Transverse colon (tissue), 4 donors: ENCODE data around the gene AQP4. TPM values are rescaled to one million over a fixed set of nuclear protein-coding genes. Genes with fewer than 3 reads are reported as not detected.

ENCODE experiments used
- DNase-seq: peaks from one replicate; pipeline ENCODE4 v3.0.0-alpha.2; 2019
- H3K27ac ChIP-seq, 4 donors: fragments of 200-600 bp; sonication (generic); 2 replicates each; pipeline ENCODE4 v1.5.1; 2016 to 2018; ENCODE audit warnings: inconsistent platforms in 4 of 4
- H3K27me3 ChIP-seq: fragments of 200-600 bp; sonication (generic); 2 replicates; pipeline ENCODE4 v1.5.1; 2017; ENCODE audit warnings: inconsistent platforms
- H3K36me3 ChIP-seq, 4 donors: fragments of 200-600 bp; sonication (generic); 2 replicates each; pipeline ENCODE4 v1.5.1; 2017 to 2019; ENCODE audit warnings: inconsistent platforms in 4 of 4
- H3K4me1 ChIP-seq, 4 donors: fragments of 200-600 bp; sonication (generic); 2 replicates each; pipeline ENCODE4 v1.5.1; 2017 to 2020; ENCODE audit warnings: inconsistent platforms in 4 of 4
- H3K4me3 ChIP-seq, 4 donors: fragments of 200-600 bp; sonication (generic); 1 replicate in 1 of 4; 2 replicates in 3 of 4; pipeline versions ENCODE4 v1.5.1 to v1.6.1; 2017 to 2019; ENCODE audit warnings: inconsistent platforms in 4 of 4
- H3K9me3 ChIP-seq, 2 donors: fragments of 200-600 bp; sonication (generic); 2 replicates each; pipeline ENCODE4 v1.5.1; 2017 to 2019; ENCODE audit warnings: inconsistent platforms in 2 of 2
- EP300 ChIP-seq: sonication (generic); formaldehyde crosslinking; IDR thresholded peaks from one replicate; pipeline ENCODE4 v1.6.1; 2017; ENCODE audit warnings: antibody characterized with exemption, low read depth
- POLR2A ChIP-seq: fragments of 450-650 bp; IDR thresholded peaks from one replicate; pipeline ENCODE4 v1.6.1; 2016; ENCODE audit warnings: antibody characterized with exemption, mild to moderate bottlenecking, moderate library complexity
- POLR2AphosphoS5 ChIP-seq, 3 donors: sonication (generic); formaldehyde crosslinking; IDR thresholded peaks; one replicate each; pipeline ENCODE4 v1.6.1; 2016; ENCODE audit warnings: antibody characterized with exemption in 3 of 3
- WGBS, 2 donors: methylation state at CpG; one replicate each; pipeline ENCODE4 v1.1.5; 2018; ENCODE audit warnings: low coverage in 1 of 2; 5-methylcytosine and 5-hydroxymethylcytosine counted together
- in situ Hi-C, 4 donors: fragments of 200-750 bp; cut with MboI; loops; one replicate each; pipeline versions ENCODE4 v1.15.0 to v1.15.1; 2017; ENCODE audit warnings: low sequenced_read_pairs in 3 of 4, low pct_ligation_motif_present in 1 of 4, low pct_unique_long_range_greater_than_20kb in 1 of 4
- intact Hi-C: fragments of 100-400 bp; cut with DNase I; formaldehyde crosslinking; loops from one replicate; pipeline ENCODE4 v1.15.1; 2023; ENCODE audit warnings: low total_unique reads
- total RNA-seq, 4 donors: library from RNA; depleted of rRNA; stranded (reverse); fragments of >200 nt; gene quantifications; one replicate each; pipeline ENCODE4 v1.1.0, GENCODE V29; 2016
- TF ChIP-seq, protein P1 (sequence below), 5 experiments: fragments of 200-600 bp in 3 of 5; fragments of 450-650 bp in 2 of 5; sonication (generic) in 3 of 5; IDR thresholded peaks; 1 replicate in 2 of 5; 2 replicates in 3 of 5; pipeline ENCODE4 v1.5.1; 2016 to 2017; ENCODE audit warnings: antibody characterized with exemption in 5 of 5, inconsistent platforms in 3 of 5, mild to moderate bottlenecking in 2 of 5, moderate library complexity in 1 of 5

AQP4 gene
- total RNA-seq, 4 donors from 2014 or later: 2.2 TPM; not detected in 3

DNA sequence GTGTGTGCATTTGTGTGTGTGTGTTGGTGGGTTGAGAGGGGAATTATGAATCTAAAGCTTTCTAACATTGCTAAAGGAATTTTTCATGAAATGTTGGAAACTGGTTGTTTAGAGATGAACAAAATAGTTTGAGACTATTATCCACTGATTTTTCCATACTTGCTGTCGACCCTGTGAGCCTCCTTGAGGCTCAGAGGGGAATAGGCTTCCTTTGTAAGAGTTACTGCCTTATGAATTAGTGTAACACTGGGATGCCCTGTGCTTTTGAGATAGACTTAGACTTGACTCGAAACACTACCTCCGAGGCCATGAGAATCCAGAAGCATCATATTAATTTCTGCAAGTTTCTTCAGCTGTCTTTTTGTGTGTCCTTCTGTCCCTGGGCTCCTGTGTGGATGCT lies 37.9 kb downstream of the AQP4 start:
- Histone ChIP-seq H3K36me3 (no peaks in the 10 kb centered on the region), H3K4me3 (no peak overlapping the region), H3K27ac (no peak overlapping the region), H3K4me1 (no peaks in the 10 kb centered on the region), H3K27me3 (no peaks in the 10 kb centered on the region), H3K9me3 (no peaks in the 10 kb centered on the region)
- intact Hi-C loops (no loop called here), in situ Hi-C loops (no loop called here)
- 55 to 64% methylated on average over 2 to 3 of the region's 3 CpGs for WGBS, 2 donors
- DNase-seq: no peak
- TF ChIP-seq EP300: no peak
- TF ChIP-seq POLR2A: no peak
- no peak for TF ChIP-seq POLR2AphosphoS5 (IDR thresholded peaks at IDR 0.05)
- TF ChIP-seq, protein P1, sequence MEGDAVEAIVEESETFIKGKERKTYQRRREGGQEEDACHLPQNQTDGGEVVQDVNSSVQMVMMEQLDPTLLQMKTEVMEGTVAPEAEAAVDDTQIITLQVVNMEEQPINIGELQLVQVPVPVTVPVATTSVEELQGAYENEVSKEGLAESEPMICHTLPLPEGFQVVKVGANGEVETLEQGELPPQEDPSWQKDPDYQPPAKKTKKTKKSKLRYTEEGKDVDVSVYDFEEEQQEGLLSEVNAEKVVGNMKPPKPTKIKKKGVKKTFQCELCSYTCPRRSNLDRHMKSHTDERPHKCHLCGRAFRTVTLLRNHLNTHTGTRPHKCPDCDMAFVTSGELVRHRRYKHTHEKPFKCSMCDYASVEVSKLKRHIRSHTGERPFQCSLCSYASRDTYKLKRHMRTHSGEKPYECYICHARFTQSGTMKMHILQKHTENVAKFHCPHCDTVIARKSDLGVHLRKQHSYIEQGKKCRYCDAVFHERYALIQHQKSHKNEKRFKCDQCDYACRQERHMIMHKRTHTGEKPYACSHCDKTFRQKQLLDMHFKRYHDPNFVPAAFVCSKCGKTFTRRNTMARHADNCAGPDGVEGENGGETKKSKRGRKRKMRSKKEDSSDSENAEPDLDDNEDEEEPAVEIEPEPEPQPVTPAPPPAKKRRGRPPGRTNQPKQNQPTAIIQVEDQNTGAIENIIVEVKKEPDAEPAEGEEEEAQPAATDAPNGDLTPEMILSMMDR (IDR thresholded peaks at IDR 0.05): no peak

- intact Hi-C loops (no loop called here), in situ Hi-C loops (no loop called here)
- WGBS, 2 donors: 47 to 56% methylated on average over 5 to 6 of the region's 6 CpGs
These were observed 38.8 kb downstream of the AQP4 start for GRCh38 chr18:26826656-26827235.

GRCh38 chr18:26821181-26821580 lies 44.3 kb downstream of the AQP4 start:
- Histone ChIP-seq H3K27ac (no peak overlapping the region), H3K27me3 (no peaks in the 10 kb centered on the region), H3K36me3 (no peaks in the 10 kb centered on the region), H3K4me3 (no peak overlapping the region), H3K9me3 (peaks cover 5 to 14% of the 10 kb centered on the region in 2 donors), H3K4me1 (no peaks in the 10 kb centered on the region)
- TF ChIP-seq POLR2AphosphoS5 (IDR thresholded peaks at IDR 0.05) (no peak), EP300 (no peak), POLR2A (no peak)
- TF ChIP-seq, protein P1 (IDR thresholded peaks at IDR 0.05): no peak
- WGBS, 2 donors: 96 to 100% methylated on average over 1 of the region's 1 CpG
- intact Hi-C loops: no loop called here
- in situ Hi-C loops: loop anchor here in 1 of 4 donors (25.0 kb wide), 1 partner anchor 766 kb away; no protein-coding TSS in a partner anchor
- no peak for DNase-seq

More at GRCh38 chr18:26826656-26827235, 38.8 kb downstream of the AQP4 start:
- no peak overlapping the region for H3K4me3 ChIP-seq
- H3K9me3 ChIP-seq: no peaks in the 10 kb centered on the region
- H3K4me1 ChIP-seq: no peaks in the 10 kb centered on the region
- no peaks in the 10 kb centered on the region for H3K36me3 ChIP-seq
- H3K27me3 ChIP-seq: no peaks in the 10 kb centered on the region
- DNase-seq: no peak
- TF ChIP-seq POLR2AphosphoS5 (IDR thresholded peaks at IDR 0.05): no peak
- TF ChIP-seq, protein P1 (IDR thresholded peaks at IDR 0.05): no peak
- TF ChIP-seq POLR2A: no peak
- no peak for TF ChIP-seq EP300
- no peak overlapping the region for H3K27ac ChIP-seq

GRCh38 chr18:26819046-26819445 lies 46.5 kb downstream of the AQP4 start:
- no peaks in the 10 kb centered on the region for H3K4me1 ChIP-seq
- in situ Hi-C loops (loop anchor here in 1 of 4 donors (25.0 kb wide), 1 partner anchor 768 kb away; no protein-coding TSS in a partner anchor), intact Hi-C loops (no loop called here)
- DNase-seq: no peak
- 65% methylated on average over 1 of the region's 1 CpG; no CpG with 5 or more reads in 1 of the 2 donors for WGBS, 2 donors
- H3K9me3 ChIP-seq: peaks cover 5 to 14% of the 10 kb centered on the region in 2 donors
- no peaks in the 10 kb centered on the region for H3K27me3 ChIP-seq
- no peaks in the 10 kb centered on the region for H3K36me3 ChIP-seq
- H3K4me3 ChIP-seq: no peak overlapping the region
- no peak overlapping the region for H3K27ac ChIP-seq
- no peak for TF ChIP-seq POLR2A
- no peak for TF ChIP-seq EP300
- TF ChIP-seq, protein P1 (IDR thresholded peaks at IDR 0.05): no peak
- no peak for TF ChIP-seq POLR2AphosphoS5 (IDR thresholded peaks at IDR 0.05)
